Naive B cell (primary cell): ENCODE measurements around the gene RAB6C. TPM values are rescaled to one million over a fixed set of nuclear protein-coding genes. Genes with fewer than 3 reads are reported as not detected.
"Not testable (repeated sequence)": the region's sequence is repeated elsewhere in the genome, so short reads cannot be mapped to it uniquely, and the experiment has no call there.

ENCODE experiments used
- ATAC-seq, 2 donors: fragments of 150-1000 bp; cut with Tn5 transposase; 2 replicates each; pipeline ENCODE4 v1.10.0; 2021; ENCODE audit warnings: low read depth in 2 of 2, mild to moderate bottlenecking in 2 of 2, moderate library complexity in 2 of 2
- DNase-seq: peaks from one replicate; pipeline ENCODE4 v3.0.0; 2022
- H3K27ac Mint-ChIP-seq, 6 donors: one replicate each; pipeline ENCODE4 v1.8.0; 2020 to 2022; ENCODE audit warnings: mild to moderate bottlenecking in 6 of 6, mixed read lengths in 6 of 6, moderate library complexity in 5 of 6, inconsistent platforms in 2 of 6
- H3K27me3 Mint-ChIP-seq, 3 donors: one replicate each; pipeline ENCODE4 v1.8.0; 2021 to 2022; ENCODE audit warnings: mixed read lengths in 3 of 3, mild to moderate bottlenecking in 1 of 3
- H3K36me3 Mint-ChIP-seq, 2 donors: one replicate each; pipeline ENCODE4 v1.8.0; 2020 to 2022; ENCODE audit warnings: mixed read lengths in 2 of 2, inconsistent platforms in 1 of 2, mild to moderate bottlenecking in 1 of 2
- H3K4me1 Mint-ChIP-seq, 3 donors: one replicate each; pipeline ENCODE4 v1.8.0; 2020 to 2022; ENCODE audit warnings: mixed read lengths in 3 of 3, inconsistent platforms in 1 of 3, mild to moderate bottlenecking in 1 of 3, moderate library complexity in 1 of 3
- H3K4me3 Mint-ChIP-seq, 8 donors: one replicate each; pipeline ENCODE4 v1.8.0; 2020 to 2022; ENCODE audit warnings: mild to moderate bottlenecking in 8 of 8, mixed read lengths in 8 of 8, moderate library complexity in 8 of 8, inconsistent platforms in 2 of 8
- H3K9me3 Mint-ChIP-seq, 7 donors: one replicate each; pipeline ENCODE4 v1.8.0; 2020 to 2022; ENCODE audit warnings: mixed read lengths in 7 of 7, mild to moderate bottlenecking in 5 of 7, inconsistent platforms in 2 of 7, moderate library complexity in 1 of 7
- polyA plus RNA-seq, 6 donors: library from polyadenylated mRNA; unstranded; fragments of 300-500 nt; fragmentation: Illumina TruSeq; gene quantifications; one replicate each; pipeline ENCODE4 v1.2.3, GENCODE V29; 2021; ENCODE audit warnings: low read depth in 6 of 6

Gene RAB6C
- not detected for polyA plus RNA-seq

GRCh38 chr2:129979629-129980155 is at the start of gene RAB6C:
TSS of gene RAB6C (plus strand) at chr2:129979666. CDS start at chr2:129980116, 450 bp downstream.
- ATAC-seq: peak; percentile 43
- Mint-ChIP-seq H3K27me3 (peaks cover 25 to 75% (median 54%) of the 10 kb centered on the region in 3 donors), H3K9me3 (peaks cover 2 to 18% (median 8%) of the 10 kb centered on the region in 7 donors)

GRCh38 chr2:129930451-129930850 is 49.0 kb upstream of the RAB6C start:
- DNase-seq (no peak), ATAC-seq (no peak)
- Mint-ChIP-seq H3K4me3 (no peak overlapping the region), H3K27me3 (peaks cover 19 to 65% (median 50%) of the 10 kb centered on the region in 3 donors), H3K27ac (no peak overlapping the region), H3K4me1 (peaks cover 0 to 4% (median 0%) of the 10 kb centered on the region in 3 donors), H3K9me3 (no peaks in the 10 kb centered on the region), H3K36me3 (peaks cover 0 to 8% of the 10 kb centered on the region in 2 donors)

More at GRCh38 chr2:129979629-129980155, at the start of gene RAB6C:
- Mint-ChIP-seq H3K4me3 (peak within 1 kb of the TSS; percentile 42 to 86 (median 68)), H3K36me3 (peaks cover 0 to 23% of the 10 kb centered on the region in 2 donors), H3K4me1 (peaks cover 13 to 23% (median 15%) of the 10 kb centered on the region in 3 donors), H3K27ac (peak within 1 kb of the TSS in 3 of 6 donors; percentile 1 to 71 (median 9))
- peak; percentile 2 for DNase-seq

GRCh38 chr2:129933387-129933786 is 46.1 kb upstream of the RAB6C start:
- H3K4me1 Mint-ChIP-seq, ATAC-seq, H3K36me3 Mint-ChIP-seq, H3K9me3 Mint-ChIP-seq, DNase-seq, H3K4me3 Mint-ChIP-seq: not testable (repeated sequence)
- Mint-ChIP-seq H3K27ac (peak overlapping the region in 1 of 6 donors; percentile 49), H3K27me3 (peaks cover 22 to 46% (median 30%) of the 10 kb centered on the region in 3 donors)

- DNase-seq: no peak
- peaks cover 22 to 49% (median 33%) of the 10 kb centered on the region in 3 donors for H3K27me3 Mint-ChIP-seq
- no peak overlapping the region for H3K27ac Mint-ChIP-seq
- H3K9me3 Mint-ChIP-seq: no peaks in the 10 kb centered on the region
- H3K4me1 Mint-ChIP-seq: peaks cover 0 to 4% (median 0%) of the 10 kb centered on the region in 3 donors
- H3K4me3 Mint-ChIP-seq: no peak overlapping the region
- peaks cover 0 to 8% of the 10 kb centered on the region in 2 donors for H3K36me3 Mint-ChIP-seq
- ATAC-seq: no peak
These were observed 45.2 kb upstream of the RAB6C start for GRCh38 chr2:129934044-129934822.

GRCh38 chr2:129935118-129935517 is 44.3 kb upstream of the RAB6C start:
- DNase-seq (no peak), ATAC-seq (no peak)
- Mint-ChIP-seq H3K36me3 (peaks cover 0 to 8% of the 10 kb centered on the region in 2 donors), H3K27ac (no peak overlapping the region), H3K27me3 (peaks cover 22 to 45% (median 36%) of the 10 kb centered on the region in 3 donors), H3K4me3 (no peak overlapping the region), H3K4me1 (peaks cover 0 to 4% (median 0%) of the 10 kb centered on the region in 3 donors), H3K9me3 (no peaks in the 10 kb centered on the region)

- Mint-ChIP-seq H3K4me3 (no peak overlapping the region), H3K4me1 (peaks cover 0 to 4% (median 0%) of the 10 kb centered on the region in 3 donors), H3K9me3 (no peaks in the 10 kb centered on the region), H3K36me3 (peaks cover 0 to 8% of the 10 kb centered on the region in 2 donors), H3K27me3 (peaks cover 22 to 45% (median 36%) of the 10 kb centered on the region in 3 donors), H3K27ac (no peak overlapping the region)
- ATAC-seq: peak in 1 of 2 donors; percentile 41
- no peak for DNase-seq
These were observed 43.0 kb upstream of the RAB6C start for GRCh38 chr2:129936334-129936934.

GRCh38 chr2:129938850-129939471 is 40.5 kb upstream of the RAB6C start:
- H3K27ac Mint-ChIP-seq, DNase-seq: not testable (repeated sequence)

GRCh38 chr2:129943456-129943855 is 36.0 kb upstream of the RAB6C start:
- DNase-seq, H3K27ac Mint-ChIP-seq: not testable (repeated sequence)

More at GRCh38 chr2:129938850-129939471, 40.5 kb upstream of the RAB6C start:
- H3K27me3 Mint-ChIP-seq: peaks cover 16 to 26% (median 18%) of the 10 kb centered on the region in 3 donors
- ATAC-seq, H3K9me3 Mint-ChIP-seq, H3K36me3 Mint-ChIP-seq, H3K4me1 Mint-ChIP-seq: not testable (repeated sequence)
- H3K4me3 Mint-ChIP-seq: peak overlapping the region in 1 of 8 donors; percentile 71

GRCh38 chr2:129945557-129945956 is 33.9 kb upstream of the RAB6C start:
- ATAC-seq (no peak), DNase-seq (no peak)
- H3K36me3 Mint-ChIP-seq: no peaks in the 10 kb centered on the region
- no peaks in the 10 kb centered on the region for H3K4me1 Mint-ChIP-seq
- no peaks in the 10 kb centered on the region for H3K9me3 Mint-ChIP-seq
- H3K27me3 Mint-ChIP-seq: peaks cover 6 to 24% (median 12%) of the 10 kb centered on the region in 3 donors
- no peak overlapping the region for H3K27ac Mint-ChIP-seq
- H3K4me3 Mint-ChIP-seq: no peak overlapping the region

More at GRCh38 chr2:129943456-129943855, 36.0 kb upstream of the RAB6C start:
- not testable (repeated sequence) for H3K36me3 Mint-ChIP-seq, H3K9me3 Mint-ChIP-seq, ATAC-seq, H3K4me1 Mint-ChIP-seq, H3K4me3 Mint-ChIP-seq
- peaks cover 6 to 35% (median 21%) of the 10 kb centered on the region in 3 donors for H3K27me3 Mint-ChIP-seq

GRCh38 chr2:129947712-129948111 is 31.8 kb upstream of the RAB6C start:
- H3K9me3 Mint-ChIP-seq, H3K27ac Mint-ChIP-seq, DNase-seq, H3K36me3 Mint-ChIP-seq, H3K4me1 Mint-ChIP-seq, ATAC-seq, H3K4me3 Mint-ChIP-seq: not testable (repeated sequence)
- H3K27me3 Mint-ChIP-seq: peaks cover 6 to 24% (median 12%) of the 10 kb centered on the region in 3 donors

GRCh38 chr2:129956171-129956570 is 23.3 kb upstream of the RAB6C start:
- not testable (repeated sequence) for H3K4me3 Mint-ChIP-seq, DNase-seq, H3K36me3 Mint-ChIP-seq, H3K27ac Mint-ChIP-seq, H3K4me1 Mint-ChIP-seq, H3K9me3 Mint-ChIP-seq, ATAC-seq
- peaks cover 13 to 36% (median 14%) of the 10 kb centered on the region in 3 donors for H3K27me3 Mint-ChIP-seq

- H3K4me3 Mint-ChIP-seq: no peak overlapping the region
- H3K36me3 Mint-ChIP-seq: no peaks in the 10 kb centered on the region
- no peaks in the 10 kb centered on the region for H3K9me3 Mint-ChIP-seq
- H3K27me3 Mint-ChIP-seq: peaks cover 14 to 43% (median 16%) of the 10 kb centered on the region in 3 donors
- H3K4me1 Mint-ChIP-seq: no peaks in the 10 kb centered on the region
- no peak overlapping the region for H3K27ac Mint-ChIP-seq
- ATAC-seq (no peak), DNase-seq (no peak)
These were observed 21.6 kb upstream of the RAB6C start for GRCh38 chr2:129957891-129958290.

- H3K27me3 Mint-ChIP-seq: peaks cover 14 to 40% (median 16%) of the 10 kb centered on the region in 3 donors
- not testable (repeated sequence) for H3K9me3 Mint-ChIP-seq, H3K4me1 Mint-ChIP-seq, ATAC-seq, H3K27ac Mint-ChIP-seq, H3K4me3 Mint-ChIP-seq, H3K36me3 Mint-ChIP-seq, DNase-seq
These were observed 20.7 kb upstream of the RAB6C start for GRCh38 chr2:129958736-129959135.
